Thyroid gland (tissue), 4 donors: ENCODE results near the gene FNDC3B.

Experiments
- CTCF ChIP-seq, 6 experiments: fragments of 200-600 bp in 3 of 6; fragments of 450-650 bp in 3 of 6; sonication (generic) in 3 of 6; IDR thresholded peaks; one replicate each; pipeline ENCODE4 v1.5.1; 2016 to 2019; ENCODE audit warnings: antibody characterized with exemption in 6 of 6, mild to moderate bottlenecking in 2 of 6, inconsistent platforms in 1 of 6, moderate library complexity in 1 of 6
- POLR2A ChIP-seq, 2 donors: fragments of 450-650 bp; IDR thresholded peaks; one replicate each; pipeline ENCODE4 v1.6.1; 2017; ENCODE audit warnings: antibody characterized with exemption in 2 of 2, mild to moderate bottlenecking in 2 of 2, moderate library complexity in 1 of 2

GRCh38 chr3:172370419-172370818 is 331.0 kb downstream of the FNDC3B start:
- TF ChIP-seq CTCF (IDR thresholded peaks at IDR 0.05) (no peak), POLR2A (IDR thresholded peaks at IDR 0.05) (no peak)
